ENCODE data around the gene ZFP36L1.

DNA sequence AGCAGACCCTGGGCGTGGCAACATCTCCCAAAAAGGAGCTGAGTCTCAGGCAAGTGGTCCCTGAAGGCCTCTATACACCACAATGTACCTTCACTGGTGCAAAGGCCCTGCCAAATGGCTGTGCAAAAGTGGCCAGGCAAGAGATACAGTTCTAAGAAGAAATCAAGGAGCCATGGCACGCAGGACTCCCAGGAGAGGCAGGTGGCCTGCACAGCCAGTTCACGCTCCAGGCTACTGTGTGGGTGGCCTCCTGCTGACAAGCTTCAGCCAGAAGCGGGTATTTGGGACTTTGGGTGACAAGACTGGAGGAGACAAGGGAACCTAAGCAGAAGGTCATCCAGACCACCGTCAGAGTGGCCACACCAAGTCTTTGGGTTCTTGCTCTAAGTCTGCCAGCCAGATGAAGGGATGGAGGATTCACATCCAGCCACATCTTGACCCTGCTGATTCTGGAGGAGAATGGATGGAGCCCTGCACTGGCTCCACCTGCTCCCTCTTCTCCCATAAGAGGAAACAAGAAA is 20.5 kb upstream of the ZFP36L1 start:
- no peak for TF ChIP-seq POLR2A (IDR thresholded peaks at IDR 0.05)
- TF ChIP-seq CTCF (IDR thresholded peaks at IDR 0.05), result no peak
- no peak for TF ChIP-seq EP300 (IDR thresholded peaks at IDR 0.05)

Data from stomach (tissue), 4 donors.